ENCODE measurements around the gene NTSR1. TPM values are rescaled to one million over a fixed set of nuclear protein-coding genes. Genes with fewer than 3 reads are reported as not detected.

Gene NTSR1
- total RNA-seq, 3 donors from 2014 or later (not counting 1 experiment from before 2014, with no cell fraction given) = 0.11 to 0.45 TPM; not detected in 1

- Histone ChIP-seq H3K4me1 (ENCODE audit: control insufficient read depth, insufficient read depth, low read length) (peaks cover 14% of the 10 kb centered on the region), H3K36me3 (ENCODE audit: control insufficient read depth, insufficient read depth, low read length) (no peaks in the 10 kb centered on the region), H3K27ac (ENCODE audit: low read length) (no peak overlapping the region), H3K9me3 (ENCODE audit: control insufficient read depth, insufficient read depth, low read length) (no peaks in the 10 kb centered on the region), H3K27me3 (ENCODE audit: control insufficient read depth, insufficient read depth, low read length) (peaks cover 21% of the 10 kb centered on the region), H3K4me3 (ENCODE audit: low read length) (no peak overlapping the region)
- H3K27ac Mint-ChIP-seq = no peak overlapping the region
- no peaks in the 10 kb centered on the region for H3K36me3 Mint-ChIP-seq
- no peaks in the 10 kb centered on the region for H3K9me3 Mint-ChIP-seq
- TF ChIP-seq CTCF (IDR thresholded peaks at IDR 0.05) = no peak
- ATAC-seq (peak; percentile 61 to 70 (median 65)), DNase-seq (no peak)
- intact Hi-C loops (cut with micrococcal nuclease) = no loop called here
- no peak overlapping the region for H3K4me3 Mint-ChIP-seq
- H3K4me1 Mint-ChIP-seq = peaks cover 4 to 8% of the 10 kb centered on the region in 2 donors
- WGBS (ENCODE audit: insufficient coverage) = 52% methylated on average over 15 of the region's 23 CpGs
- H3K27me3 Mint-ChIP-seq (ENCODE audit: low read depth in 2 of 2) = peaks cover 8 to 26% of the 10 kb centered on the region in 2 donors
Observed at GRCh38 chr20:62710886-62711702, 2.5 kb downstream of the NTSR1 start.

- ATAC-seq (no peak), DNase-seq (no peak)
- Mint-ChIP-seq H3K4me1 (peaks cover 10 to 14% of the 10 kb centered on the region in 2 donors), H3K4me3 (no peak overlapping the region), H3K36me3 (no peaks in the 10 kb centered on the region), H3K9me3 (no peaks in the 10 kb centered on the region), H3K27ac (no peak overlapping the region), H3K27me3 (ENCODE audit: low read depth in 2 of 2) (peaks cover 8 to 26% of the 10 kb centered on the region in 2 donors)
- peaks cover 20% of the 10 kb centered on the region for H3K4me1 ChIP-seq (ENCODE audit: control insufficient read depth, insufficient read depth, low read length)
- H3K36me3 ChIP-seq (ENCODE audit: control insufficient read depth, insufficient read depth, low read length) = no peaks in the 10 kb centered on the region
- no peak for TF ChIP-seq CTCF (IDR thresholded peaks at IDR 0.05)
- intact Hi-C loops (cut with micrococcal nuclease) = no loop called here
- 87% methylated on average over 23 of the region's 23 CpGs for WGBS (ENCODE audit: insufficient coverage)
- H3K4me3 ChIP-seq (ENCODE audit: low read length) = no peak overlapping the region
- H3K27me3 ChIP-seq (ENCODE audit: control insufficient read depth, insufficient read depth, low read length) = peaks cover 21% of the 10 kb centered on the region
- no peaks in the 10 kb centered on the region for H3K9me3 ChIP-seq (ENCODE audit: control insufficient read depth, insufficient read depth, low read length)
- H3K27ac ChIP-seq (ENCODE audit: low read length) = no peak overlapping the region
Observed at GRCh38 chr20:62711703-62712101, 3.1 kb downstream of the NTSR1 start.

GRCh38 chr20:62712606-62713005 lies 4.0 kb downstream of the NTSR1 start:
- intact Hi-C loops (cut with micrococcal nuclease) = no loop called here
- 90% methylated on average over 8 of the region's 8 CpGs for WGBS (ENCODE audit: insufficient coverage)
- peaks cover 10 to 17% of the 10 kb centered on the region in 2 donors for H3K4me1 Mint-ChIP-seq

More at GRCh38 chr20:62712606-62713005, 4.0 kb downstream of the NTSR1 start:
- Mint-ChIP-seq H3K9me3 (no peaks in the 10 kb centered on the region), H3K27ac (no peak overlapping the region), H3K4me3 (no peak overlapping the region), H3K27me3 (ENCODE audit: low read depth in 2 of 2) (peaks cover 7 to 20% of the 10 kb centered on the region in 2 donors), H3K36me3 (no peaks in the 10 kb centered on the region)
- ATAC-seq = no peak
- Histone ChIP-seq H3K27me3 (ENCODE audit: control insufficient read depth, insufficient read depth, low read length) (peaks cover 21% of the 10 kb centered on the region), H3K4me1 (ENCODE audit: control insufficient read depth, insufficient read depth, low read length) (peaks cover 29% of the 10 kb centered on the region), H3K4me3 (ENCODE audit: low read length) (no peak overlapping the region), H3K36me3 (ENCODE audit: control insufficient read depth, insufficient read depth, low read length) (no peaks in the 10 kb centered on the region), H3K27ac (ENCODE audit: low read length) (no peak overlapping the region), H3K9me3 (ENCODE audit: control insufficient read depth, insufficient read depth, low read length) (no peaks in the 10 kb centered on the region)
- TF ChIP-seq CTCF (IDR thresholded peaks at IDR 0.05) = no peak
- DNase-seq = no peak

Data from natural killer cell (primary cell).